GM23338 (cell line): Measurements from ENCODE around the gene AADACL3. TPM values are rescaled to one million over a fixed set of nuclear protein-coding genes. Genes with fewer than 3 reads are reported as not detected.
"Not testable (repeated sequence)": the region's sequence is repeated elsewhere in the genome, so short reads cannot be mapped to it uniquely, and the experiment has no call there.

Experiments
- ATAC-seq: fragments of 200-7000 bp; cut with Tn5 transposase; 3 replicates; pipeline ENCODE4 v1.9.1; 2020
- DNase-seq: peaks from one replicate; pipeline ENCODE4 v3.0.0-alpha.2; 2015; ENCODE audit warnings: low spot score
- H2AFZ ChIP-seq: fragments of 200-600 bp; sonication (generic); 2 replicates; pipeline ENCODE4 v1.8.0; 2016; ENCODE audit warnings: antibody characterized with exemption, mild to moderate bottlenecking, moderate library complexity
- H3F3A ChIP-seq: fragments of 200-600 bp; sonication (generic); replicated peaks from 2 replicates; pipeline ENCODE4 v1.8.0; 2017; ENCODE audit warnings: antibody characterized with exemption, mixed run types, low read depth
- H3K27ac ChIP-seq: fragments of 200-600 bp; sonication (generic); 2 replicates; pipeline ENCODE4 v1.6.1; 2016; ENCODE audit warnings: low read depth
- H3K27me3 ChIP-seq: fragments of 200-600 bp; sonication (generic); 2 replicates; pipeline ENCODE4 v1.8.0; 2016; ENCODE audit warnings: mild to moderate bottlenecking, mixed run types, moderate library complexity; ENCODE audit not compliant: insufficient read depth
- H3K36me3 ChIP-seq: fragments of 200-600 bp; sonication (generic); 2 replicates; pipeline ENCODE4 v1.8.0; 2016; ENCODE audit warnings: mild to moderate bottlenecking; ENCODE audit not compliant: insufficient read depth
- H3K4me1 ChIP-seq: fragments of 200-600 bp; sonication (generic); 2 replicates; pipeline ENCODE4 v1.8.0; 2016; ENCODE audit warnings: mild to moderate bottlenecking, moderate library complexity; ENCODE audit not compliant: insufficient read depth
- H3K4me2 ChIP-seq: fragments of 200-600 bp; sonication (generic); 2 replicates; pipeline ENCODE4 v1.7.1; 2017; ENCODE audit warnings: mixed run types
- H3K4me3 ChIP-seq: fragments of 200-600 bp; sonication (generic); 2 replicates; pipeline ENCODE4 v1.6.1; 2016; ENCODE audit warnings: mixed run types
- H3K79me2 ChIP-seq: fragments of 200-600 bp; sonication (generic); replicated peaks from 2 replicates; pipeline ENCODE4 v1.8.0; 2017; ENCODE audit warnings: mild to moderate bottlenecking; ENCODE audit not compliant: insufficient read depth
- H3K9me2 ChIP-seq: fragments of 200-600 bp; sonication (generic); 2 replicates; pipeline ENCODE4 v1.8.0; 2017; ENCODE audit not compliant: insufficient read depth
- H4K20me1 ChIP-seq: fragments of 200-600 bp; sonication (generic); replicated peaks from 2 replicates; pipeline ENCODE4 v1.8.0; 2017; ENCODE audit warnings: mild to moderate bottlenecking; ENCODE audit not compliant: insufficient read depth
- H3K27ac Mint-ChIP-seq: 2 replicates; pipeline ENCODE4 v1.8.0; 2020; ENCODE audit warnings: inconsistent platforms, mild to moderate bottlenecking, moderate library complexity, mixed read lengths
- H3K27me3 Mint-ChIP-seq: 3 replicates; pipeline ENCODE4 v1.8.0; 2022; ENCODE audit warnings: low read depth, mild to moderate bottlenecking, moderate library complexity, mixed read lengths, inconsistent platforms; ENCODE audit not compliant: insufficient read depth, poor library complexity
- H3K36me3 Mint-ChIP-seq: 3 replicates; pipeline ENCODE4 v1.8.0; 2021; ENCODE audit warnings: low read depth, mild to moderate bottlenecking, inconsistent platforms, moderate library complexity, mixed read lengths
- H3K4me1 Mint-ChIP-seq: 3 replicates; pipeline ENCODE4 v1.8.0; 2020; ENCODE audit warnings: mild to moderate bottlenecking, inconsistent platforms, mixed read lengths
- H3K4me3 Mint-ChIP-seq: 3 replicates; pipeline ENCODE4 v1.8.0; 2021; ENCODE audit warnings: moderate library complexity, mild to moderate bottlenecking, inconsistent platforms, mixed read lengths
- H3K9me3 Mint-ChIP-seq: 3 replicates; pipeline ENCODE4 v1.8.0; 2020; ENCODE audit warnings: moderate library complexity, mild to moderate bottlenecking, inconsistent platforms, mixed read lengths
- CREB1 ChIP-seq: fragments of 250-450 bp; sonication (Bioruptor Pico); IDR thresholded peaks from 2 replicates; pipeline ENCODE4 v1.5.0; 2020; ENCODE audit warnings: low read depth, mild to moderate bottlenecking, moderate library complexity
- CTCF ChIP-seq, 2 experiments: fragments of 200-600 bp in 1 of 2; sonication (generic) in 1 of 2; conservative IDR thresholded peaks; 2 replicates each; pipeline versions ENCODE4 v1.5.1 to v1.6.1; 2016 to 2017; ENCODE audit warnings: antibody characterized with exemption in 2 of 2, low read depth in 2 of 2, mild to moderate bottlenecking in 2 of 2, moderate library complexity in 1 of 2
- ETS1 ChIP-seq: IDR thresholded peaks from 2 replicates; pipeline ENCODE4 v1.6.1; 2016; ENCODE audit warnings: antibody characterized with exemption
- EZH2 ChIP-seq: fragments of 200-600 bp; sonication (generic); IDR thresholded peaks from one replicate; pipeline ENCODE4 v1.8.0; 2017; ENCODE audit warnings: antibody characterized with exemption, mild to moderate bottlenecking, low read depth; ENCODE audit not compliant: unreplicated experiment
- EZH2phosphoT487 ChIP-seq: fragments of 200-600 bp; sonication (generic); IDR thresholded peaks from one replicate; pipeline ENCODE4 v1.8.1; 2018; ENCODE audit warnings: antibody characterized with exemption; ENCODE audit not compliant: unreplicated experiment
- JUNB ChIP-seq: IDR thresholded peaks from one replicate; pipeline ENCODE4 v1.6.1; 2016; ENCODE audit warnings: antibody characterized with exemption; ENCODE audit not compliant: unreplicated experiment
- NANOG ChIP-seq: IDR thresholded peaks from 2 replicates; pipeline ENCODE4 v1.6.1; 2016; ENCODE audit warnings: antibody characterized with exemption, borderline replicate concordance
- POLR2AphosphoS5 ChIP-seq: IDR thresholded peaks from 2 replicates; pipeline ENCODE4 v1.6.1; 2016; ENCODE audit warnings: antibody characterized with exemption, low read depth
- ZNF114 ChIP-seq: fragments of 250-450 bp; sonication (Bioruptor Pico); IDR thresholded peaks from 2 replicates; pipeline ENCODE4 v1.5.0; 2020; ENCODE audit warnings: mild to moderate bottlenecking, moderate library complexity
- ZNF462 ChIP-seq: fragments of 250-450 bp; sonication (Bioruptor Pico); IDR thresholded peaks from 2 replicates; pipeline ENCODE4 v1.5.0; 2020; ENCODE audit warnings: mild to moderate bottlenecking, moderate library complexity
- polyA plus RNA-seq: library from polyadenylated mRNA; unstranded; fragments of >200 nt; fragmentation: Nextera tagmentation; extraction: Ambion mirVana; gene quantifications from 2 replicates; pipeline ENCODE4 v1.2.1, GENCODE V29; 2016
- total RNA-seq: library from RNA; depleted of rRNA; stranded (reverse); fragments of >200 nt; shearing (Covaris generic); gene quantifications from 2 replicates; pipeline ENCODE4 v1.2.3, GENCODE V29; 2014

The AADACL3 gene
- total and polyA plus RNA-seq, 2 experiments from 2014 or later = 0.47 to 1.5 TPM

- H3K27ac ChIP-seq = peak overlapping the region; percentile 99
- H2AFZ ChIP-seq, H3K36me3 Mint-ChIP-seq, ATAC-seq, H3K27me3 ChIP-seq, H3F3A ChIP-seq, H3K4me3 Mint-ChIP-seq, H3K9me3 Mint-ChIP-seq, H4K20me1 ChIP-seq, H3K4me3 ChIP-seq, H3K79me2 ChIP-seq, H3K36me3 ChIP-seq, H3K27me3 Mint-ChIP-seq: not testable (repeated sequence)
- H3K4me1 Mint-ChIP-seq = peaks cover 56% of the 10 kb centered on the region
- peak overlapping the region; percentile 62 for H3K4me2 ChIP-seq
- peaks cover 72% of the 10 kb centered on the region for H3K4me1 ChIP-seq
- H3K9me2 ChIP-seq = peaks cover 14% of the 10 kb centered on the region
- peak overlapping the region; percentile 46; the same call in 1 of the 2 replicates for H3K27ac Mint-ChIP-seq
- 0 out of 2 replicates have a peak, but pooled peaks have one; percentile 20 for TF ChIP-seq ETS1
- peak; percentile 55; the same call in 1 of the 2 replicates for TF ChIP-seq NANOG
- peak; percentile 36 for DNase-seq
Observed at GRCh38 chr1:12713651-12714050, 2.3 kb upstream of the AADACL3 start.

- H3K4me1 ChIP-seq = peaks cover 73% of the 10 kb centered on the region
- no peaks in the 10 kb centered on the region for H3K36me3 ChIP-seq
- no peaks in the 10 kb centered on the region for H3K79me2 ChIP-seq
- H3F3A ChIP-seq = peaks cover 6% of the 10 kb centered on the region
- H2AFZ ChIP-seq = no peak overlapping the region
- H3K4me3 Mint-ChIP-seq = no peak overlapping the region
- H3K4me2 ChIP-seq = peak overlapping the region; percentile 67
- H3K36me3 Mint-ChIP-seq = no peaks in the 10 kb centered on the region
- H4K20me1 ChIP-seq = no peaks in the 10 kb centered on the region
- H3K27me3 Mint-ChIP-seq = peaks cover 9% of the 10 kb centered on the region
- no peak for ATAC-seq
- no peak overlapping the region for H3K27ac Mint-ChIP-seq
- peak overlapping the region; percentile 99 for H3K27ac ChIP-seq
- no peaks in the 10 kb centered on the region for H3K27me3 ChIP-seq
- peaks cover 66% of the 10 kb centered on the region for H3K4me1 Mint-ChIP-seq
- peaks cover 14% of the 10 kb centered on the region for H3K9me2 ChIP-seq
- DNase-seq = no peak
- no peaks in the 10 kb centered on the region for H3K9me3 Mint-ChIP-seq
- no peak overlapping the region; the same call in 1 of the 2 replicates for H3K4me3 ChIP-seq
- TF ChIP-seq CREB1 (CRISPR knock-in tag) (no peak), ZNF462 (CRISPR knock-in tag) (no peak), POLR2AphosphoS5 (no peak), CTCF (conservative IDR thresholded peaks at IDR 0.05; ENCODE audit: low read depth in 2 of 2) (no peak), JUNB (no peak), EZH2phosphoT487 (no peak), ZNF114 (CRISPR knock-in tag) (no peak), EZH2 (no peak), ETS1 (no peak)
Observed at GRCh38 chr1:12714710-12715475, 1.0 kb upstream of the AADACL3 start.
